Measurements from ENCODE around the gene COPZ1. TPM values are rescaled to one million over a fixed set of nuclear protein-coding genes. Genes with fewer than 3 reads are reported as not detected.
"Not testable (repeated sequence)": the region's sequence is repeated elsewhere in the genome, so short reads cannot be mapped to it uniquely, and the experiment has no call there.

Gene COPZ1
- total RNA-seq, 1 donor = 139 TPM

GRCh38 chr12:54306925-54307741 lies 17.8 kb upstream of the COPZ1 start:
- H3K4me3 ChIP-seq (ENCODE audit: low read depth, low read length) = no peak overlapping the region
- TF ChIP-seq, protein P1, sequence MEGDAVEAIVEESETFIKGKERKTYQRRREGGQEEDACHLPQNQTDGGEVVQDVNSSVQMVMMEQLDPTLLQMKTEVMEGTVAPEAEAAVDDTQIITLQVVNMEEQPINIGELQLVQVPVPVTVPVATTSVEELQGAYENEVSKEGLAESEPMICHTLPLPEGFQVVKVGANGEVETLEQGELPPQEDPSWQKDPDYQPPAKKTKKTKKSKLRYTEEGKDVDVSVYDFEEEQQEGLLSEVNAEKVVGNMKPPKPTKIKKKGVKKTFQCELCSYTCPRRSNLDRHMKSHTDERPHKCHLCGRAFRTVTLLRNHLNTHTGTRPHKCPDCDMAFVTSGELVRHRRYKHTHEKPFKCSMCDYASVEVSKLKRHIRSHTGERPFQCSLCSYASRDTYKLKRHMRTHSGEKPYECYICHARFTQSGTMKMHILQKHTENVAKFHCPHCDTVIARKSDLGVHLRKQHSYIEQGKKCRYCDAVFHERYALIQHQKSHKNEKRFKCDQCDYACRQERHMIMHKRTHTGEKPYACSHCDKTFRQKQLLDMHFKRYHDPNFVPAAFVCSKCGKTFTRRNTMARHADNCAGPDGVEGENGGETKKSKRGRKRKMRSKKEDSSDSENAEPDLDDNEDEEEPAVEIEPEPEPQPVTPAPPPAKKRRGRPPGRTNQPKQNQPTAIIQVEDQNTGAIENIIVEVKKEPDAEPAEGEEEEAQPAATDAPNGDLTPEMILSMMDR (IDR thresholded peaks at IDR 0.05; ENCODE audit: insufficient read depth, low read length) = no peak
- DNase-seq (ENCODE audit: low read depth) = peak; percentile 90

- H3K4me3 ChIP-seq (ENCODE audit: low read depth, low read length) = no peak overlapping the region
- TF ChIP-seq, protein P1 (IDR thresholded peaks at IDR 0.05; ENCODE audit: insufficient read depth, low read length) = no peak
- DNase-seq (ENCODE audit: low read depth) = no peak
Observed at GRCh38 chr12:54311051-54311450, 13.9 kb upstream of the COPZ1 start.

DNA sequence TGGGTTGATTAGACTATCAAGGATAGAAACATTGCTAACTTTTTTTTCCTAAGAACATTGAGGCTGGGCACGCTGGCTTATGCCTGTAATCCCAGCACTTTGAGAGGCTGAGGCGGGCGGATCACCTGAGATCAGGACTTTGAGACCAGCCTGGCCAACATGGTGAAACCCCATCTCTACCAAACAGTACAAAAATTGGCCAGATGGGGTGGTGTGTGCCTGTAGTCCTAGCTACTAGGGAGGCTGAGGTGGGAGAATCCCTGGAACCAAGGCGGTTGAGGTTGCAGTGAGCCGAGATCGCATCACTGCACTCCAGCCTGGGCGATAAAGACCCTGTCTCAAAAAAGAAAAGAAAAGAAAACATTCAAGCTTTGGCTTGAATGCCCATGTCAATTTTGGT lies 12.6 kb upstream of the COPZ1 start:
- DNase-seq (ENCODE audit: low read depth) = not testable (repeated sequence)

DNA sequence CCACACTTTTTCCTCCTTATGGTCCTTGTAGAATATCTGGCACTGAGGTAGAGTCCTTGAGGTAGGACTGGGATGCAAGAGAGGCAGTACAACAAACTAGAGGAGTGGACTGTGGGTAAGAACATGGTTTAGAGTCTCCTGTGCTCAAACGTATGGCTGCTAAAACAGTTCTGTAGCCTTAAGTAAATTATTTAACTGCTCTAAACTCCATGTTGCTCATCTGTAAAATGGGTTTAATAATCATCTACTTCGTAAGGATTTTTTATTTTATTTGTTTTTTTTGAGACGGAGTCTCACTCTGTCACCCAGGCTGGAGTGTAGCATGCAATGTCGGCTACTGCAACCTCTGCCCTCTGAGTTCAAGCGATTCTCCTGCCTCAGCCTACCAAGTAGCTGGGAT lies 3.6 kb upstream of the COPZ1 start:
- no peak for DNase-seq (ENCODE audit: low read depth)
- no peak overlapping the region for H3K4me3 ChIP-seq (ENCODE audit: low read depth, low read length)
- TF ChIP-seq, protein P1 (IDR thresholded peaks at IDR 0.05; ENCODE audit: insufficient read depth, low read length) = no peak

More for the DNA sequence above, 12.6 kb upstream of the COPZ1 start:
- H3K4me3 ChIP-seq (ENCODE audit: low read depth, low read length) = not testable (repeated sequence)

DNA sequence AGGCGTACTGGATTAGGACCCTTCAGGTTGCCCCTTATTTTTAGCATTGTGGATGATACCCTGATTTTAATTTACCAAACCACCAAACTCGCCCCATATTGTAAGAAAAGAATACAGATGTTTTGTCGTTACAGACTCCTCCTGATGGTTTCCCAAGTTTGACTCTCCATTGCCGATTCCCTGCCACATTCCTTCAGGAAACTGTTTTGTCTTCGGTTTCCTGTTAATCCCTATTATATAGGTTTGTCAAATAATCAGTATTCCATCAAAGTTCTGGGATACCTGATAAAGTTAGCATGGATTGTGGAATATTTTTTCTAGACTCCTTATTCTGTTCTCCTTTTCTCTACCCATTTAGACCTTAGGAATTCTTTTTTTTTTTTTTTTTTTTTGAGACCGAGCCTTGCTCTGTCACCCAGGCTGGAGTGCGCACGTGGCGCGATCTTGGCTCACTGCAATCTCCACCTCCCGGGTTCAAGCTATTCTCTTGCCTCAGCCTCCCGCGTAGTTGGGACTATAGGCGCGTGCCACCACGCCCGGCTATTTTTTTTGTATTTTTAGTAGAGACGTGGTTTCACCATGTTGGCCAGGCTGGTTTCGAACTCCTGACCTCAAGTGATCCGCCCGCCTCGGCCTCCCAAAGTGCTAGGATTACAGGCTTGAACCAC lies 645 bp downstream of the COPZ1 start:
- DNase-seq (ENCODE audit: low read depth) = not testable (repeated sequence)
- peak overlapping the region; percentile 93 for H3K4me3 ChIP-seq (ENCODE audit: low read depth, low read length)

DNA sequence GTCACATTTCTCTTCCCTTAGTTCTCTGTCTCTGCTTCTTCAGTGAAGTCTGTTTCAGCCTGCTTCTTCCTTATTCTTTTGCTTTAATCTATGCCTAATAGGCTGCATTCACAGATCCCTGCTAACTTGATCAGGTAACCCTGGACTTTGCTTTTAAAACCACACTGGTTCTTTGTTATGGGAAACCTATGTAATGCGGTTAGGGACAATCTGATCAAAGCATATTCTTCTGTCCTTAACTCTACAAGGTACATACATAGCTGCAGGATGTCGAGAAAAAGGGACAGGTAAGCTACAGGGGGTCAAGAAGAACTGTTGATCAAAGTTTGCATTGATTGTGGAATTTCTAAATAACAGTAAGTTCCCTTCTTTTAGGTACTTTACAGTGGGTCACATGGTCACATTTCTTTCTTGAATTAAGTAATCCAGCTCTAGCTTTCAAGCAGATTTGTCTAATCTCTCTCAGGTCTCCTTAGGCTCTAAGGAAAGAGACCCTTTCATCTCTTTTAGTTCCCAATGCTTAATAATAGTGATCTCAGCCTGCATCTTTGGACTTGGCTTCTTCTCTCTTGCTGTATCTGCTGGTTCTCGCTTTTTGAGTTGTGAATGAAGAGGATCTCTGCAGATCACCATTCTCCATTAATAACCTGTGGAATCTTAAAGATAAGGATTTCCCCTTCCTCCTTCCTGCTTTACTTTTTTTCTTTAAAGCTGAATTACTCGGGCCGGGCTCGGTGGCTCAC lies 3.8 kb downstream of the COPZ1 start:
- TF ChIP-seq, protein P1 (IDR thresholded peaks at IDR 0.05; ENCODE audit: insufficient read depth, low read length) = no peak
- DNase-seq (ENCODE audit: low read depth) = no peak
- no peak overlapping the region for H3K4me3 ChIP-seq (ENCODE audit: low read depth, low read length)

GRCh38 chr12:54329759-54330158 lies 4.8 kb downstream of the COPZ1 start:
- TF ChIP-seq, protein P1 (IDR thresholded peaks at IDR 0.05; ENCODE audit: insufficient read depth, low read length) = no peak
- no peak overlapping the region for H3K4me3 ChIP-seq (ENCODE audit: low read depth, low read length)
- DNase-seq (ENCODE audit: low read depth) = no peak

All from fibroblast of the aortic adventitia (primary cell).